ENCODE measurements around the gene DOCK2.

DNA sequence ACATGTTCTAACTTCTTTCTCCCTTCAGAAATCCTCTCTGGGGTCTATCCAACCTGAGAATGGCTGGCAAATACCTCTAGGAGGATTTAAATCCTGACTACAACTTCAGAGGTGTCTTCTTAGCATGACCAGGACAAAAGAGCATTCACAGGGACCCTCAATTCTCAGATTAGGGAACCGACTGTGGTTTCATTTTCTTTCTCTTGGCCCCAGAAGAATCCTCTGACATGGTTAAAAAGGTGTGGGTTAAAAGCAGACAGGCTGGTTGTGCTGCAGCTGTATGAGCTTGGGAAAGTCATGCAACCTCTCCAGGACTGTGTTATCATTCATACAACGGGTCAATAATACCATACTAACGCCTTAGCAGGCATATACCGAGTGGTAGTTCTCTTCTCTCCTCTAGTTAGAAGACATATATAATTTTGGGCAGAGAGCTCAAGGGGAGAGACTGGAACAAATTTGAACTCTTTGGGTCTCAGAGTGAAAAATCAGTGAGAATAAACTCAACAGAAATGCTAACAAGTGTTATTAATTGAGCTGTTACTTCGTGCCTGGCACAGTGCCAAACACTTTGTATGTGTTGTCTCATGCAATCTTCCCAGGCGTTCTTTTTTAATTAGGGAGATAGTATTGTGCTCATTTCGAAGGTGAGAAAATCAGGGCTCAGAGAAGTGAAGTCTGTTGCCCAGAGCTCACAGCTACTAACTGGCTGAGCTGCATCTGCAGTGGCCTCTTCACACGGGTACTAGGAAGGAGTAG lies 308.0 kb downstream of the DOCK2 start:
- TF ChIP-seq, protein P1, sequence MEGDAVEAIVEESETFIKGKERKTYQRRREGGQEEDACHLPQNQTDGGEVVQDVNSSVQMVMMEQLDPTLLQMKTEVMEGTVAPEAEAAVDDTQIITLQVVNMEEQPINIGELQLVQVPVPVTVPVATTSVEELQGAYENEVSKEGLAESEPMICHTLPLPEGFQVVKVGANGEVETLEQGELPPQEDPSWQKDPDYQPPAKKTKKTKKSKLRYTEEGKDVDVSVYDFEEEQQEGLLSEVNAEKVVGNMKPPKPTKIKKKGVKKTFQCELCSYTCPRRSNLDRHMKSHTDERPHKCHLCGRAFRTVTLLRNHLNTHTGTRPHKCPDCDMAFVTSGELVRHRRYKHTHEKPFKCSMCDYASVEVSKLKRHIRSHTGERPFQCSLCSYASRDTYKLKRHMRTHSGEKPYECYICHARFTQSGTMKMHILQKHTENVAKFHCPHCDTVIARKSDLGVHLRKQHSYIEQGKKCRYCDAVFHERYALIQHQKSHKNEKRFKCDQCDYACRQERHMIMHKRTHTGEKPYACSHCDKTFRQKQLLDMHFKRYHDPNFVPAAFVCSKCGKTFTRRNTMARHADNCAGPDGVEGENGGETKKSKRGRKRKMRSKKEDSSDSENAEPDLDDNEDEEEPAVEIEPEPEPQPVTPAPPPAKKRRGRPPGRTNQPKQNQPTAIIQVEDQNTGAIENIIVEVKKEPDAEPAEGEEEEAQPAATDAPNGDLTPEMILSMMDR (IDR thresholded peaks at IDR 0.05), result no peak
- no peak for TF ChIP-seq POLR2A (IDR thresholded peaks at IDR 0.05)
